ENCODE measurements around the gene CARMIL1. TPM values are rescaled to one million over a fixed set of nuclear protein-coding genes. Genes with fewer than 3 reads are reported as not detected.
A peak's percentile ranks its signal among the peaks of the same experiment; 100 is the strongest.

CARMIL1 gene
- total RNA-seq, 1 donor from 2014 or later = 19.1 TPM

DNA sequence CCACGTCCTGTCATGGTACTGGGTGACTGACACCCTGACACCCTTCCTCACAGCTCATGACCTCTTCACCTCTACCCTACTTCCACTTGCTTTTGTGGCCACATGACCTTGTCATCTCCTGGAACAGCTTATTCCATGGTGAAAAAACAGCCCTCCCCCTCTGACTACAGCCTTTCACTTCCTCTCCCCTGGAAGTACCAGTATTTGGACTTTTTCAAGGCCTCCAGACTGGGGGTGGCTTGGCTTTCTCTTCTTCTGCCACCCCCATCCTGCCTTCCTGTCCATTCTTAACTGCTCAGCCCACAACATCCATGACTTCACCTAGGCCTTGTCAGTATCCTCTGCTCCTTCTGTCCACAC, 168.4 kb downstream of the CARMIL1 start:
- no peak for FAIRE-seq
- no peak overlapping the region for H2AFZ ChIP-seq (ENCODE audit: low read depth, low read length)
- H3K9ac ChIP-seq (ENCODE audit: low read length) = no peak overlapping the region
- H4K20me1 ChIP-seq (ENCODE audit: insufficient read depth, low read length) = no peaks in the 10 kb centered on the region
- DNase-seq (ENCODE audit: low read depth) = no peak
- TF ChIP-seq, protein P1, sequence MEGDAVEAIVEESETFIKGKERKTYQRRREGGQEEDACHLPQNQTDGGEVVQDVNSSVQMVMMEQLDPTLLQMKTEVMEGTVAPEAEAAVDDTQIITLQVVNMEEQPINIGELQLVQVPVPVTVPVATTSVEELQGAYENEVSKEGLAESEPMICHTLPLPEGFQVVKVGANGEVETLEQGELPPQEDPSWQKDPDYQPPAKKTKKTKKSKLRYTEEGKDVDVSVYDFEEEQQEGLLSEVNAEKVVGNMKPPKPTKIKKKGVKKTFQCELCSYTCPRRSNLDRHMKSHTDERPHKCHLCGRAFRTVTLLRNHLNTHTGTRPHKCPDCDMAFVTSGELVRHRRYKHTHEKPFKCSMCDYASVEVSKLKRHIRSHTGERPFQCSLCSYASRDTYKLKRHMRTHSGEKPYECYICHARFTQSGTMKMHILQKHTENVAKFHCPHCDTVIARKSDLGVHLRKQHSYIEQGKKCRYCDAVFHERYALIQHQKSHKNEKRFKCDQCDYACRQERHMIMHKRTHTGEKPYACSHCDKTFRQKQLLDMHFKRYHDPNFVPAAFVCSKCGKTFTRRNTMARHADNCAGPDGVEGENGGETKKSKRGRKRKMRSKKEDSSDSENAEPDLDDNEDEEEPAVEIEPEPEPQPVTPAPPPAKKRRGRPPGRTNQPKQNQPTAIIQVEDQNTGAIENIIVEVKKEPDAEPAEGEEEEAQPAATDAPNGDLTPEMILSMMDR (IDR thresholded peaks at IDR 0.05; ENCODE audit: insufficient read depth, low read depth, low read length) = no peak
- no peak for TF ChIP-seq EZH2 (IDR thresholded peaks at IDR 0.05; ENCODE audit: insufficient read depth, low read length)
- H3K4me1 ChIP-seq (ENCODE audit: insufficient read depth, low read length) = no peaks in the 10 kb centered on the region
- Mint-ChIP-seq H3K36me3 (ENCODE audit: low read depth, unreplicated experiment) (peaks cover 8% of the 10 kb centered on the region), H3K9me3 (ENCODE audit: unreplicated experiment) (peaks cover 3% of the 10 kb centered on the region), H3K4me1 (ENCODE audit: low read depth, unreplicated experiment) (peaks cover 31% of the 10 kb centered on the region), H3K27me3 (ENCODE audit: low read depth, unreplicated experiment) (no peaks in the 10 kb centered on the region), H3K4me3 (ENCODE audit: unreplicated experiment) (no peak overlapping the region), H3K27ac (ENCODE audit: unreplicated experiment) (no peak overlapping the region)
- no peaks in the 10 kb centered on the region for H3K27me3 ChIP-seq (ENCODE audit: insufficient read depth, low read length)
- no peak overlapping the region for H3K4me2 ChIP-seq (ENCODE audit: low read length)
- H3K36me3 ChIP-seq (ENCODE audit: insufficient read depth, low read length) = no peaks in the 10 kb centered on the region
- no peak overlapping the region for H3K27ac ChIP-seq (ENCODE audit: low read depth, low read length)
- H3K9me3 ChIP-seq (ENCODE audit: insufficient read depth, low read depth, low read length) = no peaks in the 10 kb centered on the region
- H3K4me3 ChIP-seq (ENCODE audit: insufficient read depth, low read depth, low read length) = no peak overlapping the region
- H3K79me2 ChIP-seq (ENCODE audit: insufficient read depth, low read length) = no peaks in the 10 kb centered on the region

DNA sequence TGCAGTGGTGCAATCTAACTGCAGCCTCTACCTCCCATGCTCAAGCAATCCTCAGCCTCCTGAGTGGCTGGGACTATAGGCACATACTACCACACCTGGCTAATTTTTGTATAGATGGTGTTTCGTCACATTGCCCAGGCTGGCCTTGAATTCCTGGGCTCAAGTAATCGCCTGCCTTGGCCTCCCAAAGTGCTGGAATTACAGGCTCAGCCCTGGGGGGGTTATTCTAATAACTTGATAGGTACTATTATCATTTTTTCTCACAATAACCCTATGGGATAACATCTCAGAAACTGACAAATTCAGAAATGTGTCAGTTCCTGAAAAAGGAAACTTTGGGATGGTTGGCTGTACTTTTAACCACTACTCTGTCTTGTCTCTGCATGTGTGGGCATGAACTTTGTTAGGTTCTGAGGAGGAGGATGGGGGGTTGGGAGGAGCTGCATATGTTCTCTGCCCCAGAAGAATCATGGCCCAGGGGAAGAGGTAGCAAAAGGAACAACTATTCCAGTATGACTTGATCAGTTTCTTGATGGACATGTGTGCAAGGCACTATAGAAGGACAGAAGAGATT, 169.9 kb downstream of the CARMIL1 start:
- Histone ChIP-seq H3K36me3 (ENCODE audit: insufficient read depth, low read length) (no peaks in the 10 kb centered on the region), H4K20me1 (ENCODE audit: insufficient read depth, low read length) (no peaks in the 10 kb centered on the region), H3K9me3 (ENCODE audit: insufficient read depth, low read depth, low read length) (no peaks in the 10 kb centered on the region), H3K4me3 (ENCODE audit: insufficient read depth, low read depth, low read length) (no peak overlapping the region), H3K4me1 (ENCODE audit: insufficient read depth, low read length) (no peaks in the 10 kb centered on the region), H3K79me2 (ENCODE audit: insufficient read depth, low read length) (no peaks in the 10 kb centered on the region), H3K4me2 (ENCODE audit: low read length) (no peak overlapping the region), H2AFZ (ENCODE audit: low read depth, low read length) (no peak overlapping the region), H3K27me3 (ENCODE audit: insufficient read depth, low read length) (no peaks in the 10 kb centered on the region), H3K9ac (ENCODE audit: low read length) (no peak overlapping the region), H3K27ac (ENCODE audit: low read depth, low read length) (no peak overlapping the region)
- Mint-ChIP-seq H3K27me3 (ENCODE audit: low read depth, unreplicated experiment) (no peaks in the 10 kb centered on the region), H3K27ac (ENCODE audit: unreplicated experiment) (peak overlapping the region; percentile 63), H3K9me3 (ENCODE audit: unreplicated experiment) (peaks cover 3% of the 10 kb centered on the region), H3K36me3 (ENCODE audit: low read depth, unreplicated experiment) (peaks cover 7% of the 10 kb centered on the region), H3K4me3 (ENCODE audit: unreplicated experiment) (no peak overlapping the region), H3K4me1 (ENCODE audit: low read depth, unreplicated experiment) (peaks cover 27% of the 10 kb centered on the region)
- no peak for DNase-seq (ENCODE audit: low read depth)
- no peak for TF ChIP-seq EZH2 (IDR thresholded peaks at IDR 0.05; ENCODE audit: insufficient read depth, low read length)
- TF ChIP-seq, protein P1 (IDR thresholded peaks at IDR 0.05; ENCODE audit: insufficient read depth, low read depth, low read length) = no peak
- no peak for FAIRE-seq

DNA sequence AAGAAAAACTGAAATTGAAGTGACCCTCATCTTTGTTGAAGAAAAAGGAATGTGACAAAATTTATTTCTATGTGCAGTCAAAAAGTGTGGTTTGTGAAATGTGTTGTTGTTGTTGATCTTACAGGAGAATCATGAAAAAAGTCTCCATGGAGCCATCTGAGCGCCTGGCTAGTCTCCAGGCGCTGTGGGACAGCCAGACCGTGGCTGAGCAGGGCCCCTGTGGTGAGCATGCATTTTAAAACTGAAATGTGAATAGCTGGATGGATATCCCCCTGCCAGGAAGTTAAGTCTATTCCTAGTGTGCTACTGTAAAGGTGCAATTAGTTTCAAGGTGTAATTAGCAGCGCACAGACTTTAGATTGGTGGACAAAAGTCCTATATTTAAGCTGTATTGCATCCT, 170.6 kb downstream of the CARMIL1 start:
- Histone ChIP-seq H3K4me2 (ENCODE audit: low read length) (no peak overlapping the region), H4K20me1 (ENCODE audit: insufficient read depth, low read length) (no peaks in the 10 kb centered on the region), H3K27me3 (ENCODE audit: insufficient read depth, low read length) (no peaks in the 10 kb centered on the region), H3K79me2 (ENCODE audit: insufficient read depth, low read length) (no peaks in the 10 kb centered on the region), H2AFZ (ENCODE audit: low read depth, low read length) (no peak overlapping the region), H3K4me1 (ENCODE audit: insufficient read depth, low read length) (no peaks in the 10 kb centered on the region), H3K9ac (ENCODE audit: low read length) (no peak overlapping the region), H3K36me3 (ENCODE audit: insufficient read depth, low read length) (no peaks in the 10 kb centered on the region), H3K9me3 (ENCODE audit: insufficient read depth, low read depth, low read length) (no peaks in the 10 kb centered on the region), H3K4me3 (ENCODE audit: insufficient read depth, low read depth, low read length) (no peak overlapping the region), H3K27ac (ENCODE audit: low read depth, low read length) (no peak overlapping the region)
- peaks cover 7% of the 10 kb centered on the region for H3K36me3 Mint-ChIP-seq (ENCODE audit: low read depth, unreplicated experiment)
- H3K4me1 Mint-ChIP-seq (ENCODE audit: low read depth, unreplicated experiment) = peaks cover 27% of the 10 kb centered on the region
- FAIRE-seq = no peak
- no peaks in the 10 kb centered on the region for H3K27me3 Mint-ChIP-seq (ENCODE audit: low read depth, unreplicated experiment)
- peak overlapping the region; percentile 67 for H3K27ac Mint-ChIP-seq (ENCODE audit: unreplicated experiment)
- peaks cover 3% of the 10 kb centered on the region for H3K9me3 Mint-ChIP-seq (ENCODE audit: unreplicated experiment)
- TF ChIP-seq, protein P1 (IDR thresholded peaks at IDR 0.05; ENCODE audit: insufficient read depth, low read depth, low read length) = no peak
- TF ChIP-seq EZH2 (IDR thresholded peaks at IDR 0.05; ENCODE audit: insufficient read depth, low read length) = no peak
- no peak for DNase-seq (ENCODE audit: low read depth)
- peak overlapping the region; percentile 18 for H3K4me3 Mint-ChIP-seq (ENCODE audit: unreplicated experiment)

All from astrocyte (in vitro differentiated cells and primary cell).